Smooth muscle cell of the brain vasculature (primary cell): Measurements from ENCODE around the gene CADM1.

Source experiments
- DNase-seq: peaks from one replicate; pipeline ENCODE4 v3.0.0-alpha.2; 2012; ENCODE audit warnings: low read depth, low spot score

CADM1 gene

GRCh38 chr11:115153135-115153534 lies 351.1 kb downstream of the CADM1 start:
- no peak for DNase-seq

GRCh38 chr11:115151010-115151409 lies 353.2 kb downstream of the CADM1 start:
- no peak for DNase-seq

- DNase-seq: no peak
Observed at GRCh38 chr11:115148691-115149090, 355.5 kb downstream of the CADM1 start.

GRCh38 chr11:115148101-115148500 lies 356.1 kb downstream of the CADM1 start:
- DNase-seq: no peak

GRCh38 chr11:115147243-115147807 lies 356.9 kb downstream of the CADM1 start:
- DNase-seq: no peak

GRCh38 chr11:115146425-115146824 lies 357.8 kb downstream of the CADM1 start:
- no peak for DNase-seq

- no peak for DNase-seq
Observed at GRCh38 chr11:115145324-115145723, 358.9 kb downstream of the CADM1 start.

GRCh38 chr11:115144914-115145313 lies 359.3 kb downstream of the CADM1 start:
- no peak for DNase-seq

GRCh38 chr11:115144014-115144413 lies 360.2 kb downstream of the CADM1 start:
- DNase-seq: no peak

GRCh38 chr11:115141231-115142114 lies 362.7 kb downstream of the CADM1 start:
- no peak for DNase-seq

GRCh38 chr11:115135936-115136335 lies 368.3 kb downstream of the CADM1 start:
- no peak for DNase-seq

GRCh38 chr11:115134926-115135325 lies 369.3 kb downstream of the CADM1 start:
- DNase-seq: no peak

GRCh38 chr11:115133475-115134209 lies 370.6 kb downstream of the CADM1 start:
- no peak for DNase-seq

- DNase-seq: no peak
Observed at GRCh38 chr11:115132436-115133228, 371.6 kb downstream of the CADM1 start.

- DNase-seq: no peak
Observed at GRCh38 chr11:115129473-115130289, 374.5 kb downstream of the CADM1 start.

GRCh38 chr11:115128226-115128625 lies 376.0 kb downstream of the CADM1 start:
- DNase-seq: no peak

GRCh38 chr11:115127790-115128189 lies 376.4 kb downstream of the CADM1 start:
- no peak for DNase-seq

GRCh38 chr11:115126515-115127208 lies 377.6 kb downstream of the CADM1 start:
- no peak for DNase-seq

- DNase-seq: no peak
Observed at GRCh38 chr11:115126092-115126491, 378.1 kb downstream of the CADM1 start.

GRCh38 chr11:115124786-115125185 lies 379.4 kb downstream of the CADM1 start:
- DNase-seq: no peak
